SKM-1 (cell line): ENCODE measurements around the gene GIPR.
A peak's percentile ranks its signal among the peaks of the same experiment; 100 is the strongest.
"Not testable (repeated sequence)": the region's sequence is repeated elsewhere in the genome, so short reads cannot be mapped to it uniquely, and the experiment has no call there.

Experiments used
- DNase-seq: peaks from one replicate; lab custom pipeline; 2025; ENCODE audit not compliant: unreplicated experiment; lab: John Stamatoyannopoulos, UW

GIPR gene, protein sequence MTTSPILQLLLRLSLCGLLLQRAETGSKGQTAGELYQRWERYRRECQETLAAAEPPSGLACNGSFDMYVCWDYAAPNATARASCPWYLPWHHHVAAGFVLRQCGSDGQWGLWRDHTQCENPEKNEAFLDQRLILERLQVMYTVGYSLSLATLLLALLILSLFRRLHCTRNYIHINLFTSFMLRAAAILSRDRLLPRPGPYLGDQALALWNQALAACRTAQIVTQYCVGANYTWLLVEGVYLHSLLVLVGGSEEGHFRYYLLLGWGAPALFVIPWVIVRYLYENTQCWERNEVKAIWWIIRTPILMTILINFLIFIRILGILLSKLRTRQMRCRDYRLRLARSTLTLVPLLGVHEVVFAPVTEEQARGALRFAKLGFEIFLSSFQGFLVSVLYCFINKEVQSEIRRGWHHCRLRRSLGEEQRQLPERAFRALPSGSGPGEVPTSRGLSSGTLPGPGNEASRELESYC

DNA sequence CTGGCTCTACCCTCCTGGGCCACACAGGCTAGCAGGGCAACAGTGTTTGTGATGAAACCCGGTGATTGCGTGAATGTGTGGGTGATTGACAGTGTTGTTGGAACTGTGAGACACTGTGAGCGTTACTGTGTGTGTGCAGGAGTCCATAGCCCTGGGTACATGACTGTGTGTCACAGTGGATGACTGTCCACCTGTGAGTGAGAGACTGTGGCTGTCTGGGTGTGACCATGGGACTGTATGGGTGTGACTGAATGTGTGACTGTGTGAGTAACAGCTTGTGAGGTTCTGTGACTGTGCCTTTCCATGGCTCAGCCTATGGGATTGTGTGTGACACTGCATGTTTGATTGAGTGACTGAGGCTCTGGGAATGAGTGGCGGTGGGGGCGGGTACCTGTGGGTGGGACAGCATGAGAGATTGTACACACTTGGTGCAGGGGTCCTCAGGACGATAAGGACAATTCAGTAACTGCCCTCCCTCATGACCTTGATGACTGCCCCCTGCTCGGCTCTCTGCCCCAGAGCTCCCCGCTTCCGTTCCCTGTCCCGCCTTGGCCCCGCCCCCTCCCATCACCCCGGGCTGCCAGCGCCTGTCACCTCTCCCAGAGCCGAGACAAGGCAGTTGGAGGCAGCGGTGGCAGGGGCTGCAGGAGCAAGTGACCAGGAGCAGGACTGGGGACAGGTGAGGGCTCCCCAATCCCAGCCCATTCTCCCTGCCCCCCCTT lies at the start of gene GIPR:
Gene GIPR (plus strand): TSS at position 602 of the 722 bp plus-strand sequence. CDS start 1,300 bp downstream, outside the sequence.
- DNase-seq, result no peak

DNA sequence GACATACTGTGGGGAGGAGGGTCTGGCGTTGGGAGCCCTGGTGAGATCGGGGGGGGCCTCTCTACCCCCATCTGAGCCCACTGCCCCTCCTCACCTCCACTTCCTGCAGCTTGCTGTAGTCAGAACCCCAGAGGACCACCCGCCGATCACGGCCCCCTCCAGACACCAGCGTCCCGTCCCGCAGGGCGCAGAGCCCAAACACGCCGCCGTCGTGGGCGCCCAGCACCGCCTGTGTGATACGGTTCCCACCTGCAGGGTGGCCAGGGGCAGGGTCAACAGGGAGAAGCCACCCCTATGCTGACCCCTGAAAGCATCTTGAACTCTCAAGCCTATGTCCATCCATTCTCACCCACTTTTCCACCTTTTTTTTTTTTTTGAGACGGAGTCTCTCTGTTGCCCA lies 46.6 kb upstream of the GIPR start:
- DNase-seq, result no peak

GRCh38 chr19:45621976-45622503 lies 46.0 kb upstream of the GIPR start:
- no peak for DNase-seq

DNA sequence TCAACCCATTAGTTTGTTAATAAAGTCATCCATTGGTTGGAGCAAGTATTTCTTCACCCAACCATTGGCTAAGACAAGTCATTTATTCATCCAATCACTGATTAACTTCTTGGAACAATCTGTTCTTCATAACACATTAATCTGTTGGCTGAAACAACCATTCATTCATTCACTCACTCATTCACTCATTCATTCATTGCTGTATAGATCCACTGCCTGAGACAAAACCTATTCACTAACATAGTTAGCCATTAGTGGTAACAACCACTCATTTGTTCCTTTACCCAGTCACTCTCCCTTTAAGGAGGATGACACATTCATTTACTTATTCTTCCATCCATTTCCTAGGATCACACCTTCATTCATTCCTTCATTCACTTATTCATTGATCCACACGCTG lies 44.0 kb upstream of the GIPR start:
- DNase-seq, result no peak

- not testable (repeated sequence) for DNase-seq
Measured at GRCh38 chr19:45628219-45628618, 39.8 kb upstream of the GIPR start.

GRCh38 chr19:45629704-45630103 lies 38.3 kb upstream of the GIPR start:
- DNase-seq, result no peak

DNA sequence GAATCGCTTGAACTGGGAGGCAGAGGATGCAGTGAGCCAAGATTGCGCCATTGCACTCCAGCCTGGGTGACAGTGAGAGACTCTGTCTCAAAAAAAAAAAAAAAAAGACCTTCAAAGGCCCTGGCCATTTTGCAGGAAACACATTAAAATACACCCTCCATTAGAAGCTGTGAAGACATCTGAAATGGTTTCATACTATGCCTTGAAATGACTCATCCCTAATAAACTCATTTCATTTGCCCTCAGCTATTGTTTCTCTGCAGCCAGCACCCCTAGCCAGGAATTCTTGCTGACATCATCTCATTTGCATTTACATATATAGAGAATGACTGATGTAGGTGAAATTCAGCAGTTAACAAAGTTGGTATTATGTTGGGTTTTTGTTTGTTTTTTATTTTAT lies 37.6 kb upstream of the GIPR start:
- DNase-seq, result no peak

DNA sequence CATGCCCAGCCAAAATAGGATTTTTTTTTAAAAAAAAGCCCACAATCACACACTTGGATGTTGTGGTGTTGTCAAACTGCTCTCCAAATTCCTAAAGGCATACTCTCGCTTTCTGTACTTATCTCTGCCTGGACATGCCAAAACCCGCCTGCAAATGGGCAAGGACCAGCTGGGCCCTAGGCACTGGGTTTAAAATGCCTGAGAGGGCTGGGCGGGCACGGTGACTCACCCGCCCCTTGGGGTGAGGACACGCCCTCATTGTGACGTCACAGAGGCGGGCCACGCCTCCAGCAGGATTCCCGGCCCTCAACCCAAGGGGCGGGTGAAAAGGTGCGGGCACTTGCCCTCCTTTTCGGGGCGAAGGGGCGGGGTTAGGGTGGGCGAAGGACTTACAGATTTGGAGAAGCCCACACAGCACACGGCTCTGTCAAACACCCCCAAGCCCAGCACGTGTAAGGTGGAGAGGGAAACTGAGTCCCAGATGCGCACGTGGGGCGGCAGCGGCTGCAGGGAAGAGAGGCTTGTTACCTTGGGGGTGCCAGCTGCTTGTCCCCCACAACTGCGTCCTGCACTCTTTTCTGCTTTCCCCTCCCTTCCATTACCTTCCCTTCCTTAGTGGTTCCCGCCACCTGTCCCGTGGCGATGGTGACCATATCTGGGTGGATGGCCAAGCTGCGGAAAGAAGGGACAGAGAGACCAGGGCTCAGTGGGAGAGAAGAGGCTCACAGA lies 35.4 kb upstream of the GIPR start:
- DNase-seq, result no peak

DNA sequence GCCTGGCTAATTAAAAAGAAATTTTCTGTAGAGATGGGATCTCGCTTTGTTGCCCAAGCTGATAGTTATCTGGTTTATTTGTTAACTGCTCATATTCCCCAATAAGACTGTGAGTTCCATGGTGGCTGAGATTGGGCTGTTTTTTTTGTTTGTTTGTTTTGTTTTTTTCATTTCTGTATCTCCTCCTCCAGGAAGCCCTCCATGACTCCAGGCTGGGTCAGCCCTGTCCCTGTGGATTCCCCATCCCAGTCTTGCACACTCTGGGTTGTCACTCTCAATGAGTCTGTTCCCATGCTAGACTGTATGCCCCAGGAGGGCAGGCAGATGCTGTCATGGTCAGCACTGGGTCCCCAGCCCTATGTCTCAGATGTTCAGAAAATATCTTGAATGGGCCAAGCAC lies 31.7 kb upstream of the GIPR start:
- no peak for DNase-seq

GRCh38 chr19:45636902-45637301 lies 31.1 kb upstream of the GIPR start:
- DNase-seq, result no peak

DNA sequence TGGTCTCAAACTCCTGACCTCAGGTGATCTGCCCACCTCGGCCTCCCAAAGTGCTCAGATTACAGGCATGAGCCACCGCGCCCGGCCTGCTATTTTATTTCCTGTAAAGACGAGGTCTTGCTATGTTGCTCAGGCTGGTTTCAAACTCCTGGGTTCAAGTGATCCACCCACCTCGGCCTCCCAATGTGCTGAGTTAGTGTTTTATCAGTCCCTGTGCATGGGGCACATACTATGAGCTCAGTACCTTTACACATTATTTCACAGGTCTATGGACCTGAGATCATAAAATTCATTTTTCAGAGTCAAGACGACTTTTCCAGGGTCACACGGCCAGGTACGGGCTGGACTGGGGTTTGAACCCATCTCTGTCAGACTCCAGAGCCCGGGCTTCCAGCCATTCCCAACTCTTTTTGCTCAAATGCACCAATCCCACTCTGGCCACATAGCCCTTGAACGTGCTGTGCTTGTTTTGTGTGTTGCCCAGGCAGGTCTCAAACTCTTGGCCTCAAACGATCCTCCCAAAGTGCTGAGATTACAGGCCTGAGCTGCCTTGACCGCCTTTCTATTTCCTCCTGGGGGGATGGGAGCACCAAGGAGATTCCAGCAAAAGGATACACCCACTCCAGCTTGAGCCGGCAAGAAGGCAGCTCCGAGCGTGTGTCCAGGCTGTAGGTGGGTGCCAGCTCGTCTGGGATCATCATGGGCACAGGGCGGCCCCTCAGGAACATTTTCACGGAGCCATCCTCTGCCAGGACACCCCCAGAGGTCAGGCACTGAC lies 29.9 kb upstream of the GIPR start:
- DNase-seq, result no peak

DNA sequence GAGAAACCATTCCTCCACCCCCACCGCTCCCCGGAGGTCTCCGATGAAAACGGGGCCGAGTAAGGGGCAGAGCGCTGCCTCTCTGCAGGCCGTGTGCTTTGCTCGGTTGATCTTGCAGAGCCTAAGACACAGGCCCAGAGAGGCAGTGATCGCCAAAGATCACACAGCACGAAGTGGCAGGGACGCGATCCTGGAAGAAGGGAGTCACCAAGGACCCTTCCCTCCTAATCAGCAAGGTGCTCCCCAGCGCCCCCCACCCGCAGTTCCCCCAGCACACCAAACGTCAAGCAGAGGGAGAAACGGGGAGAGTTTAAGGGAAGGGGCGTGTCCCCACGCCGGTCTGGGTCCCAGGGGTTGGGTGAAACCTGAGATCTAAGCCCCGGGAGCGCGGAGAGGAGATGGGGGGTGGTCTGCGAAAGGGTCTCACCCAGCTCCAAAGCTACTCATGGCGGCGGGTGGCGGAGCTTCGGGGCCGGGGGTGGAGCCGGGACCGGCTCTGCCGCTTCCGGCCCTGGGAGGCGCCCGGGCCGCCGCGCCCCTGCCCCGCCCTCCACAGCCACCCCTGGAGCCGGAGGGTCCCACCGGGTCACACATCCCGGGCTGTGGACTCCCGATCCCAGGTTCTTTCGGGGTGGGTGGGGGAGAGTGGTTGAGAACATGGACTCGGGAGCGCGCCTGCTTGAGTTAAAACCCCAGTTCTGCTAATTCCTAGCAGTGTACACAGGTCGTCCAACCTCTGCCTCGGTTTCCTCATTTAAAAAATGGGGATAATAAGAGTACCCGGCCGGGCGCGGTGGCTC lies 28.9 kb upstream of the GIPR start, which contains the start of gene EML2:
Gene EML2 (minus strand): TSS at position 468 of the 800 bp plus-strand sequence. CDS start 21 bp downstream, at position 447.
- no peak for DNase-seq

- DNase-seq, result no peak
Measured at GRCh38 chr19:45640849-45641273, 27.2 kb upstream of the GIPR start.

DNA sequence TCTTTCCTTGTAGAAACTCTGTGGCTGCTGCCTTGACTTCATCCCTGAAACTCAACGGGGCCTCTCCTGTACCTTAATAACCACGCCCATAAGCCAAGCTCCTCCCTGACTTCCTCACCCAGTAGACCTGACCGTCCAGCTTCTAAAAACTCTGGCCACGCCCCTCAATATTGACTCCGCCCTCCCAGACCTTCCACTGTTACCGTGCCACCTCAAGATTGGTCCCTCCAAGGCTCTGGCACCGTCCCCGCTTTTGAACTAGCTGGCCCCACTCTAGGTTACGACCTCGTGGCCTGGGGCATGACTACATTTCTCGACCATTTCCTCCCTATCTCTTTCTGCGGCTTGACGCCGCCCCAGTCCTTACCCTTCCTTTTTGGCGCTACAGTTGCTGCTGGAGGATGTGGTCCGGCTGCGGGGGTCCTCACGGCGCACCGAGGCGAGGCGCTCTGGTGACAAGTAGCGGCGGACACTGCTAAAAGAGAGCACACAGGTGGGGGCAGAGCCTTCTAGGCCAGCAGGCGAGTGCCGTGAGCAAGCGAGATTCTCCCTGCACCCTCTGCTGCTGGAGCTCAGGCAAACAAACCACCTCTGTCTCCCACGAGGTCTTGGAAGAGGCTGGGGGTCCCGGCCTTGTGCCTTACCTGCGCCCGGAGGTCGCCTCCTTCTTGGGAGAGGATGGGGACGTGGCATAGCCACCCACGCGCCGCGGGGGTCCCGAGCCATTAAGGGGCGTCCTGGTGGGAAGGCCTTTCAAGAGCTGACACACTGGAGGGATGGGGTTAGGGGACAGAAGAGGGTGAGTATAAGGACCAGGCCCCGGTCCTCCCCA lies 26.5 kb upstream of the GIPR start:
- peak; percentile 78 for DNase-seq

DNA sequence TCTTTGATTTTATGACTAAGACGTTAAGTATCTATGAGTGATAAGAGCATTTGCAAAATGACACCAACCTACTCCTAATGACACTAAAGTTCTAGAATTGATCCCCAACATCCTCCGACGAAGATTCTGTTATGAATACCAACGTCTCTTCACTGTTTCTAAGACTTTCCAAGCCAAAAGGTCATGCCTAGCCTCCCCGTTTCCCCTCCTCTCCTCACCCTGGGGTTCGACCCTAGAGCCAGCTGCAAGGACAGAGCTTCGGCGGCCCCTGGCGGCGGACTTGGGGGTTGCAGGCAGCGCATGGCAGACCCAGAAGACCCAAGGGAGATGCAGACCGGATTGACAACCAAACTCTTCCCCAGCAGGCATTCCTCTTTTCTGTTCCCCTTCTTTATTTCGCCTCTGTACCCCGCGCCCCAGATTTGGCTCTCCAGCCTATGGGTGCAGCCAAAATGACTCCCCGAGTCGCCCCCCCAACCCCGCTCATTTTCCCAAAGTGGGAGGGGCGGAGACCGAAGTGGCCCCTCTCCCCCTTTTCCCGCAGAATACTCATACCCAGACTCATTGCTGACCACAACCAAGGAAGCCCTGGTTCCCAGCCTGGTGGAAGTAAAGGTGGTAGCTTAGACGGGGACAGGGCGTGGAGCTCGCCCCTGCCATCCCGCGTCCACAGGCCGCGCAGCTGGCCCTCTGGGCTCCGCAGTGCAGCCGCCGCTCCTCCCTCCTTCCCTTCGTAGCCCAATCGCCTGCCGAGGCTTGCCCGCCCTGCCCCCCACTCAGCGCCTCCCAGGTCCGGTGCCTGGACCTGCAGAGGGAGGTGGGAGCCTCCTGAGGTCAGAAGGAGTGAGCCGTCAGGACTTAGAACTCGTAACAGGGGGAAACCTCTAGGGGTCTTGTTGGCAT lies 24.7 kb upstream of the GIPR start:
- DNase-seq, result peak; percentile 48

DNA sequence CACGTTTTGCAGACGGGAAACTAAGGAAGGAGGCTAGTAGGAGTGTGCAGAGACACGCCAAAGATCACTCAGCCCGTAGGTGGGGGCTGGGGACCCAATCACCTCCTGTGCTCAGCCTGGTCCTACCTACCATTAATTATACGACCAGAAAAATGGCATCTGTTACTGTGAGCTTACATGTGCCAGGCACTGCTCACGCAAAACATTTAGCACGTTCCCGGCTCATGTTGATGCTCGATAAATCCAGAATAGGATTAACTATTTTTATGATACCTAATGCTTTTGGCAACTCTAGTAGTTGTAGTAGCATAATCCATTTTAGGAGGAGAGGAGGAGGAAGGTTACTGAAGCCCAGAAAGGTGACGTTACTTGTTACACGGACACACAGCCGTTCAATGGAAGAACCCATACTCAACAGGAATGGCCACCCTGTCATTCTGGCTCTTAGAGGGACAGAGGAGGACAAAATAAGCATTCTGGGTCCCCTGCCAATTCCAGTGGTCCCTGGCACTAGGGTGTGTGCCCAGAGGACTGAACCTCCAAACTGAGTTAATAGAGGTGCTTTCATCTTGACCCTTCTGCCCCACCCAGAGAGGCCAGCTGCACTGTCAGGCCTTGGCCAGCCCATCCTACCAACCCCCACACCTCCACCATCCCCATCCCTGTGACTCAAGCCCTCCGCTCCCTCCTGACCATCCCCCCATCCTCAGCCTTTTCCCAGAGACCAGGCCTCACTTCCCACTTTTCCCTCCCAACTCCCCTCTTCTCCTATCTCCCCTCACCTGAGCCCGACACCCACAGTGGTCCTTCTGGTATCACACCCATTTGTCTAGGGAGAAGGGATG lies 23.9 kb upstream of the GIPR start:
- DNase-seq, result no peak
